HL-60 (cell line): Measurements from ENCODE around the gene SULT2B1.

Source experiments
- CTCF ChIP-seq: IDR thresholded peaks from one replicate; pipeline ENCODE4 v1.5.1; 2011; ENCODE audit warnings: low read length, control low read depth, inconsistent platforms; ENCODE audit not compliant: insufficient read depth
- POLR2AphosphoS5 ChIP-seq: IDR thresholded peaks from 2 replicates; pipeline ENCODE4 v1.6.1; 2012; ENCODE audit warnings: low read depth
- REST ChIP-seq: IDR thresholded peaks from 2 replicates; pipeline ENCODE4 v1.6.1; 2012; ENCODE audit warnings: low read depth; ENCODE audit not compliant: insufficient replicate concordance

GRCh38 chr19:48561412-48561811 is 9.4 kb downstream of the SULT2B1 start:
- TF ChIP-seq POLR2AphosphoS5 (no peak), CTCF (no peak), REST (no peak)
